SK-N-MC (cell line): ENCODE results near the gene PCBP2.
"Not testable (repeated sequence)": the region's sequence is repeated elsewhere in the genome, so short reads cannot be mapped to it uniquely, and the experiment has no call there.

ENCODE experiments used
- DNase-seq: peaks from one replicate; pipeline ENCODE4 v3.0.0-alpha.2; 2011; ENCODE audit warnings: low read depth, low spot score
- H3K27ac ChIP-seq: fragments of 200-600 bp; sonication (generic); 2 replicates; pipeline ENCODE4 v1.5.1; 2016; ENCODE audit warnings: mixed run types
- H3K36me3 ChIP-seq: fragments of 200-600 bp; sonication (generic); 2 replicates; pipeline ENCODE4 v1.6.1; 2017; ENCODE audit warnings: antibody characterized with exemption, low read length, mixed read lengths; ENCODE audit not compliant: insufficient read depth
- H3K4me3 ChIP-seq: fragments of 200-600 bp; sonication (generic); 2 replicates; pipeline ENCODE4 v1.5.1; 2016
- H3K9ac ChIP-seq: fragments of 200-600 bp; sonication (generic); 2 replicates; pipeline ENCODE4 v1.8.0; 2017; ENCODE audit warnings: mixed run types, mixed read lengths; ENCODE audit not compliant: insufficient read length
- H3K9me3 ChIP-seq: fragments of 200-600 bp; sonication (generic); 2 replicates; pipeline ENCODE4 v1.6.1; 2017; ENCODE audit warnings: low read depth, mild to moderate bottlenecking, antibody characterized with exemption, low read length, moderate library complexity, mixed read lengths
- EZH2 ChIP-seq: fragments of 200-600 bp; sonication (generic); IDR thresholded peaks from one replicate; pipeline ENCODE4 v1.6.1; 2017; ENCODE audit warnings: antibody characterized with exemption
- FOXP2 ChIP-seq: optimal IDR thresholded peaks from 2 replicates; pipeline ENCODE3; 2011; ENCODE audit warnings: mild to moderate bottlenecking, moderate library complexity; ENCODE audit not compliant: insufficient read depth; ENCODE audit errors: extremely low read length, control extremely low read depth
- POLR2AphosphoS5 ChIP-seq: IDR thresholded peaks from 2 replicates; pipeline ENCODE4 v1.6.1; 2012; ENCODE audit warnings: mild to moderate bottlenecking, low read depth, low read length, borderline replicate concordance

PCBP2 gene

DNA sequence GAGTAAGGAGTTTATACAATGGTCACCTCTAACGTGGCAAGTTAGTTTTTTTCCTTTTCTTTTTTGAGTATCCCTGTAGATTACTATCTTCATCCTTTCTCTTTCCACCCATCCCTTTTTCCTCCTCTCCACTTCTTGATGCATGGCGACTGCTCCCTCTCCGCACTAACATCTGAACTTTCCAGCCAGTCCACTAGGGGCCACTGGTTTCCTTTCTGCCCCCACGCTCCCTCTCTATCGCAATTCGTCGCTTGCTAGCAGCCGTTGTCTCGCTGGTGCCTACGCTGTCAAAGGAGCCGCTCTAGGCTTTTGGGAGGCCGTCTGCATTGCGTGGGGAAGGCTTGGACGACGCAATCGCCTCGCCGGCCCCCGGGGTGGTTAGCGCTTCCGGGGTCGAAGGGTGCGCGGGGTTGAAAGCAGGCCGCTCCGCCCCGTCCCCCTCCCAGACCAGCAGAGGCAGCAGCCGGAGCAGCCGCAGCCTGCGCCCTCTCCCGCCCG lies at the start of gene PCBP2:
TSS of gene PCBP2 (plus strand) at position 442 of the 498 bp plus-strand sequence. CDS start 2,699 bp downstream, outside the sequence.
- no peak for TF ChIP-seq FOXP2
- no peak for TF ChIP-seq EZH2
- TF ChIP-seq POLR2AphosphoS5 = peak; percentile 60
- peak; percentile 98 for DNase-seq
- Histone ChIP-seq H3K4me3 (peak within 1 kb of the TSS; percentile 99), H3K9ac (peak within 1 kb of the TSS; percentile 100), H3K36me3 (peaks cover 41% of the 10 kb centered on the region), H3K9me3 (no peaks in the 10 kb centered on the region), H3K27ac (peak within 1 kb of the TSS; percentile 98)

DNA sequence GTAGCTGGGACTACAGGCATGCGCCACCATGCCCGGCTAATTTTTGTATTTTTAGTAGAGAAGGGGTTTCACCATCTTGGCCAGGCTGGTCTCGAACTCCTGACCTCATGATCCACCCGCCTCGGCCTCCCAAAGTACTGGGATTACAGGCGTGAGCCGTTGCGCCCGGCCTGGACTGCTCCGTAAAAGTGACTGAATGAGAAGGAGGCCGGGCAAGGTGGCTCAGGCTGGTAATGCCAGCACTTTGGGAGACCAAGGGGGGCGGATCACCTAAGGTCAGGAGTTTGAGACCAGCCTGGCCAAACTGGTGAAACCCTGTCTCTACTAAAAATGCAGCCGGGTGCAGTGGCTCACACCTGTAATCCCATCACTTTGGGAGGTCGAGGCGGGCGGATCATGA lies 49.6 kb upstream of the PCBP2 start:
- H3K9me3 ChIP-seq, H3K9ac ChIP-seq, DNase-seq, H3K4me3 ChIP-seq, H3K27ac ChIP-seq: not testable (repeated sequence)
- H3K36me3 ChIP-seq = peaks cover 24% of the 10 kb centered on the region

DNA sequence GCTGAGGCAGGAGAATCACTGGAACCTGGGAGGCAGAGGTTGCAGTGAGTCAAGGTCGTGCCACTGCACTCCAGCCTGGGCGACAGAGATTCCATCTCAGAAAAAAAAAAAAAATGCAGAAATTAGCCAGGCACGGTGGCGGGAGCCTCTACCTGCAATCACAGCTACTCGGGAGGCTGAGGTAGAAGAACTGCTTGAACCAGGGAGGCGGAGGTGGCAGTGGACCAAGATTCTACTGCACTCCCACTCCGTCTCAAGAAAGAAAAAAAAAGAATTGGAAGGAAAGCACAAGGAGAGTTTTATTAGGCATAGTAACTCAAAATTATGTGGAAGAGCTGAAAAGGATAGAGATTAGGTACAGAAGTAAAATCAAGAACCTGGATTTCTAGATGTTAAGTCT lies 49.0 kb upstream of the PCBP2 start:
- Histone ChIP-seq H3K9ac (no peak overlapping the region), H3K9me3 (no peaks in the 10 kb centered on the region), H3K4me3 (no peak overlapping the region), H3K36me3 (peaks cover 25% of the 10 kb centered on the region), H3K27ac (no peak overlapping the region)
- DNase-seq = no peak
- TF ChIP-seq POLR2AphosphoS5 = no peak
- TF ChIP-seq FOXP2 = no peak
- no peak for TF ChIP-seq EZH2

DNA sequence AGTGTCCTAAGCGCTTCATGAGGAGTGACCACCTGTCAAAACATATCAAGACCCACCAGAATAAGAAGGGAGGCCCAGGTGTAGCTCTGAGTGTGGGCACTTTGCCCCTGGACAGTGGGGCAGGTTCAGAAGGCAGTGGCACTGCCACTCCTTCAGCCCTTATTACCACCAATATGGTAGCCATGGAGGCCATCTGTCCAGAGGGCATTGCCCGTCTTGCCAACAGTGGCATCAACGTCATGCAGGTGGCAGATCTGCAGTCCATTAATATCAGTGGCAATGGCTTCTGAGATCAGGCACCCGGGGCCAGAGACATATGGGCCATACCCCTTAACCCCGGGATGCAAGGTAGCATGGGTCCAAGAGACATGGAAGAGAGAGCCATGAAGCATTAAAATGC lies 41.0 kb upstream of the PCBP2 start:
- no peak for DNase-seq
- peaks cover 51% of the 10 kb centered on the region for H3K36me3 ChIP-seq
- TF ChIP-seq EZH2 = no peak
- no peak for TF ChIP-seq FOXP2
- no peak for TF ChIP-seq POLR2AphosphoS5
- no peaks in the 10 kb centered on the region for H3K9me3 ChIP-seq
- H3K27ac ChIP-seq = no peak overlapping the region
- no peak overlapping the region for H3K9ac ChIP-seq
- no peak overlapping the region for H3K4me3 ChIP-seq

DNA sequence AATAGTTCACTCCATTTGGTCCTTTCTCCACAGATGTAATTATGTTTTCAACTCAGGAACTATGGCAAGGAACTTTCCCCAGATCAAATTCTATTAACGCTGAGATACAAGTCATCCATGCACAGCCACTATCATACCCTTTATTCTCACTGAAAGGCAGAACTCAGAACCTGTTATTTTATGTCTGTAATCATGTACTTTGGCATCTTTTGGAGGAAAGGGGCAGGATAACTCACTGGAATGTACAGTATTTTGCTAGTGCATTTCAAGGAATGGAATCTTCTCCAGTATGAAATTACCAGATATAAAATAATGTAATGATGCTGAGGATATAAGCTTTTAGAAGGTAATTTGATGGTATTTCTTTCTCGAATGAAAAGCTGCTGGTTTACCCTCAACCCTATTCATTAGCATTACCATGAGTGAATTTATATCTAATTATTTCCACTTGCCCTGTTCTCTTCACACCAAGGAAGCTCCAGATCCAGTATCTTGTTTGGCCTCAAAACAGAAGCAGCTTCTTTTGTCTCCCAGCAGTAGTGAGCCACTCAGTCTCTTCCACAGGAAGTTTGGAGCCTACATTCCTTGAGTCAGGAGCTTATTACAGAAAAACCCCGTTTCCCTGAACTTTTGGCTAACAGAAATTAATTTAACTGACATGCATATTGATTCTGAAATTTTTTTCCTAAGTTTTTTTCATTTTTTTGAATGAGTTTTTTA lies 38.3 kb upstream of the PCBP2 start:
- H3K9ac ChIP-seq = no peak overlapping the region
- peak overlapping the region; percentile 34 for H3K4me3 ChIP-seq
- TF ChIP-seq POLR2AphosphoS5 = no peak
- TF ChIP-seq FOXP2 = no peak
- TF ChIP-seq EZH2 = no peak
- peak overlapping the region; percentile 80 for H3K27ac ChIP-seq
- H3K36me3 ChIP-seq = peaks cover 33% of the 10 kb centered on the region
- DNase-seq = peak; percentile 52
- H3K9me3 ChIP-seq = no peaks in the 10 kb centered on the region

DNA sequence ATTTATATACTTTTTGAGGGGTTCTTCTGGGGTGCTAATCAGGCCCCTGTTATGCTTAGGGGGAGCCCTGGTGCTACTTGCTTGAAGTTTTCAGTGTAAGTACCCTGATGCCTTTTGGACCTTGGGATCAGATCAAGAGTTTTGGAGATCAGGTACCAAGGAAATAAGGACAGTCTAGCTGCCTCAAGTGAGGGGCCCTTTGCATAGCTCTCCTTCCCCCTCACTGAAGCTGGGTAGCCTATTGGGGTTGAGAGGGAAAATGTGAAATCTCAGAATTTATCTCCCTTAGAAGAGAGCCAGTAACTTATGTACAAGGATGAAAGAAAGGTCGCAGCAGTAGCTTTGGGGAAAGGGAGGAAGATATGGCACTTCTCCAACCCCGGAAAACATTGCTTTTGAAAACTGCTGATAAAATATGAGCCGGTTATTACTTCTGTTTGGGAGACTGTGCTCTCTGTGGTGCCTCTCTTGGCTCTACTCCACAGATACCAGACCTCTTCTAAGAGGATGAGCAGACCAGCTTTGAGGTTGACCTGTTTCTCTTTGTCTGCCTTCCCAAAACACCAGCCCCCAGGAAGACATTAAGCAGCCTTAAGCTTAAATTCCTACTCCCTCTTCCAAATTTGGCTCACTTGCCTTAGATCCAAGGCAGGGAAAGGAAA lies 37.0 kb upstream of the PCBP2 start:
- TF ChIP-seq EZH2 (no peak), FOXP2 (no peak), POLR2AphosphoS5 (no peak)

DNA sequence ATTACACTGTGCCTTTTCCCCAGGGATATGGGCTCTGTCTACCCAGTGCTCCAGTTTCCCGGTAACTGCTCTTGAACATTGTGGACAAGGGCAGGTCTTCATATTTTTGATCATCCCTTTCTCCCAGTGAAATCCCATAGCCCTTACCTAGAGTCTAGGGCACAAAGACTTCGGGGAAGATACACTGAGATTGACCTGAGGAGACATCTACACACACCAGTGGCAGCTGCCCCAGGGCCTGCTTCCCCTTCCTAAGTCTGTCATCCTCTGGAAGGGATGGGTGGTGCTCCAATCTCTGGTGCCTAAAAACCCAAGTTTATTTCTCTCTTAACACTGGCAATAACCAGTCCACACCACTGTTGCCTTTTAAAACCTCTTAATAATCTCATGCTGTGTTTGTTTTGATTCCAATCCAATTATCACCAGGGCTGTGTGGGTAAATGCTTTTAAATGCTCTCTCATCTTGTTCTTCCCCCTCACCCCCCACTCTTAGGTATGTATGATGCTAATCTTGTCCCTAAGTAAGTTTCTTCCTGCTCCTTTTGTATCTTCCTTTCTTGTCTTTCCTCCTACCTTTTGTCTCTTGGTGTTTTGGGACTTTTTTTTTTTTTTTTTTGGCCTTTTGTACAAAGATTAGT lies 36.0 kb upstream of the PCBP2 start:
- H3K9ac ChIP-seq = not testable (repeated sequence)

More for the DNA sequence above, 37.0 kb upstream of the PCBP2 start:
- Histone ChIP-seq H3K36me3 (peaks cover 22% of the 10 kb centered on the region), H3K9me3 (no peaks in the 10 kb centered on the region), H3K27ac (peak overlapping the region; percentile 80), H3K4me3 (peak overlapping the region; percentile 49), H3K9ac (peak overlapping the region; percentile 5)
- DNase-seq = peak; percentile 35

DNA sequence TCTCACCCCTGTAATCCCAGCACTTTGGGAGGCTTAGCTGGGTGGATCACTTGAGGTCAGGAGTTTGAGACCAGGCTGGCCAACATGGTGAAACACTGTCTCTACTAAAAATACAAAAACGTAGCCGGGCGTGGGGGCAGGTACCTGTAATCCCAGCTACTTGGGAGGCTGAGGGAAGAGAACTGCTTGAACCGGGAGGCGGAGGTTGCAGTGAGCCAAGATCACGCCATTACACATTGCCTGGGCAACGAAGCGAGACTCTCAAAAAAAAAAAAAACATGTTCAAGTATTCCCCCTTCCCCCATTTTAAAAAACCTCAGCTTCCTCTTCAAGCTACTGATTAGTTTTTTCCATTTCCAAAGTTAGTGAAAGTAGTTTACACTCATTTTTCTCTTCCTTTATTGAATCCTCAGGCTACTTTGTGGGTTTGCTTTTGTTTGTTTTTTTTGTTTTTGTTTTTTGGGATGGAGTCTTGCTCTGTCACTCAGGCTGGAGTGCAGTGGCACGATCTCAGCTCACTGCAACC lies 34.5 kb upstream of the PCBP2 start:
- H3K9me3 ChIP-seq, H3K36me3 ChIP-seq, DNase-seq, H3K27ac ChIP-seq, H3K4me3 ChIP-seq, H3K9ac ChIP-seq: not testable (repeated sequence)

More for the DNA sequence above, 36.0 kb upstream of the PCBP2 start:
- peak overlapping the region; percentile 80 for H3K27ac ChIP-seq
- H3K4me3 ChIP-seq = peak overlapping the region; percentile 49
- H3K9me3 ChIP-seq, DNase-seq: not testable (repeated sequence)
- H3K36me3 ChIP-seq = peaks cover 15% of the 10 kb centered on the region
